Brain microvascular endothelial cell (primary cell): ENCODE results near the gene RTL5.

Experiments
- DNase-seq: peaks from one replicate; pipeline ENCODE4 v3.0.0-alpha.2; 2020
- H3K27ac ChIP-seq: fragments of 250-450 bp; sonication (Bioruptor Pico); 2 replicates; pipeline ENCODE4 v1.5.1; 2020; ENCODE audit warnings: mild to moderate bottlenecking, moderate library complexity
- H3K27me3 ChIP-seq: fragments of 250-450 bp; sonication (Bioruptor Pico); replicated peaks from 2 replicates; pipeline ENCODE4 v1.5.1; 2020; ENCODE audit warnings: mild to moderate bottlenecking
- H3K36me3 ChIP-seq: fragments of 250-450 bp; sonication (Bioruptor Pico); replicated peaks from 2 replicates; pipeline ENCODE4 v1.5.1; 2020; ENCODE audit warnings: mild to moderate bottlenecking
- H3K4me3 ChIP-seq: 2 replicates; pipeline ENCODE4 v1.5.1; 2011; ENCODE audit warnings: low read depth, mild to moderate bottlenecking, control low read depth, low read length, moderate library complexity
- in situ Hi-C: cut with HindIII; loops from 2 replicates; pipeline ENCODE4 v1.10.0; 2017; ENCODE audit warnings: low sequenced_read_pairs, low pct_ligation_motif_present
- TF ChIP-seq, protein P1 (sequence below): IDR thresholded peaks from 2 replicates; pipeline ENCODE4 v1.5.1; 2011; ENCODE audit warnings: low read depth, mild to moderate bottlenecking, moderate library complexity, low read length, control low read depth, inconsistent platforms; ENCODE audit errors: missing control alignments

The RTL5 gene

DNA sequence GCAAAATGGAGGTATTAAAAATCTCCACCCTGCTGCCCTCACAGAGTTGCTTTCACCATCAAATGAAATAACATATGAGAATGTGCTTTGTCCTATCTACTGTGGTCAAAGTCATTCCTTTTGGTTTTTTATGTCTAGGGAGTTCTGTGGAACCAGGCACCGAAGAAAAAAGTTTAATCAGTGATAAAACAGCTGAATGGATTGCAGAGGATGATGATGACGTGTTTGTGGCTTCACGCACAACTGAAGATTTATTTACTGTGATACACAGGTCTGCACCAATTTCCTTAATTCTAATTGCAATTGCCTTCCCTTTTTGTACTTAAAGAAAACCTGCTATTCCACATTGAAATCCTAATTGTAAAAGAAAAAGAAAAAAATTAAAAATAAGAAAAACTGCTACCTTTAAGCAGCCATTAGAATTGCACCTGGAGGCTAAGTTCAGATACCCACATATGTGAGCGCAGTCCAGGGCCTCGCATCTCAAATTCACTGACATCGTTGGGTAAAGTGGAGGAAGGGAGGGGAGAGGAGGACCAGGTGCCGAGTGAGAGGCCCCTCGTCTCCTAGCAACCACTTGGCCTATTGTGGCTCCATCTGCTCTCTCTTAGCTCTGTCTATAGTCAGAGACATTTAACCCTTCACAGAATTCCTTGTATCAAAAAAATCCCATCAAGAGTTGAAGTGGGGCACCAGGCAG, 10.5 kb upstream of the RTL5 start:
- Histone ChIP-seq H3K4me3 (no peak overlapping the region), H3K27ac (no peak overlapping the region), H3K36me3 (no peaks in the 10 kb centered on the region), H3K27me3 (peaks cover 6% of the 10 kb centered on the region)
- in situ Hi-C loops = no loop called here
- no peak for DNase-seq
- TF ChIP-seq, protein P1, sequence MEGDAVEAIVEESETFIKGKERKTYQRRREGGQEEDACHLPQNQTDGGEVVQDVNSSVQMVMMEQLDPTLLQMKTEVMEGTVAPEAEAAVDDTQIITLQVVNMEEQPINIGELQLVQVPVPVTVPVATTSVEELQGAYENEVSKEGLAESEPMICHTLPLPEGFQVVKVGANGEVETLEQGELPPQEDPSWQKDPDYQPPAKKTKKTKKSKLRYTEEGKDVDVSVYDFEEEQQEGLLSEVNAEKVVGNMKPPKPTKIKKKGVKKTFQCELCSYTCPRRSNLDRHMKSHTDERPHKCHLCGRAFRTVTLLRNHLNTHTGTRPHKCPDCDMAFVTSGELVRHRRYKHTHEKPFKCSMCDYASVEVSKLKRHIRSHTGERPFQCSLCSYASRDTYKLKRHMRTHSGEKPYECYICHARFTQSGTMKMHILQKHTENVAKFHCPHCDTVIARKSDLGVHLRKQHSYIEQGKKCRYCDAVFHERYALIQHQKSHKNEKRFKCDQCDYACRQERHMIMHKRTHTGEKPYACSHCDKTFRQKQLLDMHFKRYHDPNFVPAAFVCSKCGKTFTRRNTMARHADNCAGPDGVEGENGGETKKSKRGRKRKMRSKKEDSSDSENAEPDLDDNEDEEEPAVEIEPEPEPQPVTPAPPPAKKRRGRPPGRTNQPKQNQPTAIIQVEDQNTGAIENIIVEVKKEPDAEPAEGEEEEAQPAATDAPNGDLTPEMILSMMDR = no peak

DNA sequence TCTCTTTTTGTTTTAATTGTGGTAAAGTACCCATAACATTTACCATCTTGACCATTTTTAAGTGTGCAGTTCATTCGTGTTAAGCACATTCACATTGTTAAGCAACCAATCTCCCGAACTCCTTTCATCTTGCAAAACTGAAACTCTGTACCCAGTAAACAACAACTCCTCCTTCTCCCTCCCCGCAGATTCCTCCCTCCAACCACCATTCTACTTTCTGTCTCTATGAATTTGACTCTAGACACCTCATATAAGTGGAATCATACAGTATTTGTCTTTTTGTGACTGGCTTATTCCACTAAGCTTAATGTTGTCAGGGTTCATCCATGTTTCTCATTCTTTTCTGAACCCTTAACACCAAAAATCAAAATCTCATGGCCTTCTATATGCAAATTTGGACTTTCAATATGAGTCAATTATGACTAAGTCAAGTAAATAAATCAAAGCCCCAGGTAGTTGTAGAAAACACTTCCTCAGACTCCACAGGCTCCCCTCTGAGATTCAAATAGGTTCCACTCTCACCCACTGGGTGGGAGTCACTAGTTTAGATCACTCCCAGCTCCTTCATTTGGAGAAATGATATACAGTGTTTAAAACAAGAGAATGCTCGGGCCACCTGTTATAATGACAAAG, 9.8 kb upstream of the RTL5 start:
- H3K27ac ChIP-seq = no peak overlapping the region
- TF ChIP-seq, protein P1 = no peak
- in situ Hi-C loops = no loop called here

DNA sequence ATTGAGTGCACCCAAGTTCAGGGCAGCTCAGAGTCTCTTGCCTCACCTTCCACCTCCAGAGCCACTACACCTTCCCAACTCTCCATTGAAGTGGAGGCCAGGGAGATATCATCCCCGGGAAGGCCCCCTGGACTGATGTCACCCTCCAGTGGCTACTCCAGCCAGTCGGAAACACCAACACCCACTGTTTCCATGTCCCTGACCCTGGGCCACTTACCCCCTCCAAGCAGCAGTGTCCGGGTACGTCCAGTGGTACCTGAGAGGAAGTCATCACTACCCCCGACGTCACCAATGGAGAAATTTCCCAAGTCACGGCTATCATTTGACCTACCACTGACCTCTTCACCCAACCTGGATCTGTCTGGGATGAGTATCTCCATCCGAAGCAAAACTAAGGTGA, 7.8 kb upstream of the RTL5 start:
- TF ChIP-seq, protein P1 = no peak
- no peak overlapping the region for H3K4me3 ChIP-seq
- no peaks in the 10 kb centered on the region for H3K36me3 ChIP-seq
- no peak overlapping the region for H3K27ac ChIP-seq
- in situ Hi-C loops = no loop called here
- DNase-seq = no peak
- H3K27me3 ChIP-seq = peaks cover 4% of the 10 kb centered on the region

More for the DNA sequence above, 9.8 kb upstream of the RTL5 start:
- H3K27me3 ChIP-seq = peaks cover 5% of the 10 kb centered on the region
- no peak overlapping the region for H3K4me3 ChIP-seq
- no peaks in the 10 kb centered on the region for H3K36me3 ChIP-seq
- no peak for DNase-seq

DNA sequence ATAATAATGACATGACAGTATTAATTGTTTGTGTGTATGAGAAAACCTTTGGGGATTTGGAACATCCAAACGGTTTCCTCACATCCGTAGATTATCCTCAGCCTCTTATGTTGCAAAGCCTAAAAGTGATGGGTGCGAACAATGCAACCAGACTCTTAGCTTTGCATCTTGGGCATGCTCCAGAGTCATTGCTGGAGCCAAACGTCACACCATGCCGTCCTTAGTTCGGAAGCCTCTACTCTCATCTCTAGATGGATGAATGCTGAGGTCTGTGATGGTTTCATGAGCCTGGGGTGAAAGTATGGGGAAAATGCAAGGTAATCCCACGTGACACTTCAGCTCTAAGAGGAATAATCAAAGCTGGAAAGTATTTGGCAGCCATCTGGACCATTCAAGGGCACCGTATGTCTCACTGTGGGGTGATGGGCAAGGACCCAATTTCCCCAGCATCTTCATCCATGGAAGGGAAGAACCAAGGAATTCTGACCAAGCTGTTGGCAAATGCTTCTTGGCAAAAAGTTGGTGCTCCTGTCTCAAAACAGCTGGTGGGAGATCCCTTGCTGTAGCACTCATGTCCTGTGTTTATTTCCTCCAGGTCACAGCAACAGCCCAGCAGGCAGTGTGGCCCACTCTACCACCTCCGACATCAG, 6.3 kb upstream of the RTL5 start:
- in situ Hi-C loops = no loop called here
- H3K36me3 ChIP-seq = no peaks in the 10 kb centered on the region
- TF ChIP-seq, protein P1 = no peak
- H3K27me3 ChIP-seq = peaks cover 4% of the 10 kb centered on the region
- no peak overlapping the region for H3K27ac ChIP-seq
- H3K4me3 ChIP-seq = no peak overlapping the region
- DNase-seq = no peak

DNA sequence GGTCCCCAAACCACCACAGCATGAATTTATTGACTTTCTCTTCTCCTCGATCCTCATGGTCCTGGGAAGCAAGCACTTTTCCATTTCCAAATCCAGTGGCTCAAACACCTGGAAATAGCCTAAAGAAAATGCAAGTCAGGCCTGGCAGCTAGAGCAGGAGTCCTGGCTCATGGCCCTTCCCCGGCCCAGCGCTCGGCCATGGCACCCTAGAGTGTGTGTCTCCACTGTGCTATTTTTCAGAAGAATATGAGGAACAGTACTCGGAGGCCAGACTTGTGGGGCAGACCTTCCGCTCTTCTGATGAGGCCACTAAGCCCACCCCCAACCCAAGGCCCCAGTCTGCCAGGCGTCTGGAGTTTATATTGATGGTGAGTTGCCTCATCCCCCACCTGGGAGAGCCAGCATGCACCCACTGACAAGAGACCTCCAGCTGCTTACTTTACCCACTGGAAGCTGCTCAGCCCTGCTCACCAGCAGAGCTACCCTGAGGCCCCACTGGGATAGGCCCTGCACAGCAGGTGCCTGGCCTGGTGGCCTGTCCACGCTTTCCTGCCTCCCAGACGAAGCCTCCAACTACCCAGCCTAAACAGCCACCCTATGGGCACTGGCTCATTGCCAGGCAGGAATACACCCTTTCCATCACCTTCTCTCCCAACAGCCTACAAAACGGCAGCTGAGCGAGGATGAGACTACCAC, 2.3 kb upstream of the RTL5 start:
- in situ Hi-C loops = no loop called here
- Histone ChIP-seq H3K36me3 (no peaks in the 10 kb centered on the region), H3K4me3 (no peak overlapping the region), H3K27me3 (no peaks in the 10 kb centered on the region), H3K27ac (no peak overlapping the region)
- DNase-seq = no peak
- TF ChIP-seq, protein P1 = no peak
